ENCODE results near the gene NR6A1.
A peak's percentile ranks its signal among the peaks of the same experiment; 100 is the strongest.

NR6A1 gene

GRCh38 chr9:124749781-124750180 is 21.3 kb downstream of the NR6A1 start:
- TF ChIP-seq CTCF (conservative IDR thresholded peaks at IDR 0.05; ENCODE audit: low read length), result no peak
- H3K4me3 ChIP-seq (ENCODE audit: low read length), result no peak overlapping the region
- DNase-seq (ENCODE audit: low read depth), result peak; percentile 24

GRCh38 chr9:124749284-124749683 is 21.8 kb downstream of the NR6A1 start:
- TF ChIP-seq CTCF (conservative IDR thresholded peaks at IDR 0.05; ENCODE audit: low read length), result no peak
- H3K4me3 ChIP-seq (ENCODE audit: low read length), result no peak overlapping the region
- DNase-seq (ENCODE audit: low read depth), result no peak

- TF ChIP-seq CTCF (conservative IDR thresholded peaks at IDR 0.05; ENCODE audit: low read length), result no peak
- no peak for DNase-seq (ENCODE audit: low read depth)
- H3K4me3 ChIP-seq (ENCODE audit: low read length), result no peak overlapping the region
Measured at GRCh38 chr9:124747065-124747464, 24.0 kb downstream of the NR6A1 start.

- no peak for TF ChIP-seq CTCF (conservative IDR thresholded peaks at IDR 0.05; ENCODE audit: low read length)
- peak; percentile 53 for DNase-seq (ENCODE audit: low read depth)
- H3K4me3 ChIP-seq (ENCODE audit: low read length), result no peak overlapping the region
Measured at GRCh38 chr9:124743686-124744348, 27.3 kb downstream of the NR6A1 start.

- TF ChIP-seq CTCF (conservative IDR thresholded peaks at IDR 0.05; ENCODE audit: low read length), result no peak
- no peak for DNase-seq (ENCODE audit: low read depth)
Measured at GRCh38 chr9:124742940-124743339, 28.2 kb downstream of the NR6A1 start.

GRCh38 chr9:124741662-124742061 is 29.4 kb downstream of the NR6A1 start:
- H3K4me3 ChIP-seq (ENCODE audit: low read length), result no peak overlapping the region
- no peak for TF ChIP-seq CTCF (conservative IDR thresholded peaks at IDR 0.05; ENCODE audit: low read length)
- DNase-seq (ENCODE audit: low read depth), result no peak

More at GRCh38 chr9:124742940-124743339, 28.2 kb downstream of the NR6A1 start:
- no peak overlapping the region for H3K4me3 ChIP-seq (ENCODE audit: low read length)

GRCh38 chr9:124741149-124741548 is 30.0 kb downstream of the NR6A1 start:
- TF ChIP-seq CTCF (conservative IDR thresholded peaks at IDR 0.05; ENCODE audit: low read length), result no peak
- no peak for DNase-seq (ENCODE audit: low read depth)
- no peak overlapping the region for H3K4me3 ChIP-seq (ENCODE audit: low read length)

Measured in AG10803 (cell line).